ENCODE measurements around the gene CACHD1. TPM values are rescaled to one million over a fixed set of nuclear protein-coding genes. Genes with fewer than 3 reads are reported as not detected.

The CACHD1 gene
- polyA plus RNA-seq, 10 donors, result 11.0 to 17.7 (median 12.2) TPM

- DNase-seq, result peak in 1 of 3 donors; percentile 26
Observed at GRCh38 chr1:64654519-64655341, 184.8 kb downstream of the CACHD1 start.

- DNase-seq, result no peak
Observed at GRCh38 chr1:64655861-64656260, 185.9 kb downstream of the CACHD1 start.

- peak in 1 of 3 donors; percentile 37 for DNase-seq
Observed at GRCh38 chr1:64659478-64660138, 189.7 kb downstream of the CACHD1 start.

DNA sequence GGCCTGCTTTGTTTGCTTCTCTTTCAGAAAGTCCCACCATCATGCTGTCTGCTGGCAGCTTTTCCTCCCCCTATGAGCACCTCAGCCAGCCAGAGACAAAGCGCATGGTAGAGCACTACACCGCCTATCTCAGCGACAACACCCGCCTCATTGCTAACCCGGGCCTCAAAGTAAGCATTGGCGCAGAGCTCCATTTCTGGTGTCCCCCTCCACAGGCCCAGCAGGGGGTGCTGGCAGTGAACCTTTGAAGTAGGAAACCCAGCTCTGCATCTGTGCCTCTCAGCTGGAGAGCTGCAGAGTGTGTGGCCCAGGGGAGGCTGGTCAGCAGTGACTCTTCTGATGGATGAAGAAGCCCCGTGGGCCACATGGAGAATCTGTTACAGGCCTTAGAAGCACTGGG lies 193.7 kb downstream of the CACHD1 start:
- DNase-seq, result peak in 1 of 3 donors; percentile 30

GRCh38 chr1:64664299-64664698 lies 194.4 kb downstream of the CACHD1 start:
- peak in 1 of 3 donors; percentile 64 for DNase-seq

GRCh38 chr1:64669098-64669675 lies 199.3 kb downstream of the CACHD1 start:
- DNase-seq, result no peak

- peak in 1 of 3 donors; percentile 33 for DNase-seq
Observed at GRCh38 chr1:64675718-64676345, 205.9 kb downstream of the CACHD1 start.

DNA sequence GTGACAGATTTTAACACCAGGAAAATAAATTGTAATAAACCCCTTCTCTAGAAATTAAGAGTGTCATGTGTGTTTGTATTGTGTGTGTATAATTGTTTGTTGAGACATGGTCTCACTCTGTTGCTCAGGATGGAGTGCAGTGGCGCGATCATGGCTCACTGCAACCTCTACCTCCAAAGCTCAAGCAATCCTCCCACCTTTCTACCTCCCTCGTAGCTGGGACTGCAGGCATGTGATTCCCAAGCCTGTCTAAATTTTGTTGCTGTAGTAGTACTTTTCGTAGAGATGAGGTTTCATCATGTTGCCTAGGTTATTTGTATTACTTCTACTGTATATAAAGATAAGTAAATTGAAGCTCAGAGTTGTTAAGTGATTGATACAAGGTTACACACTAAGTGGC lies 206.5 kb downstream of the CACHD1 start:
- DNase-seq, result no peak

- no peak for DNase-seq
Observed at GRCh38 chr1:64677532-64677931, 207.6 kb downstream of the CACHD1 start.

GRCh38 chr1:64678366-64678765 lies 208.4 kb downstream of the CACHD1 start:
- DNase-seq, result no peak

DNA sequence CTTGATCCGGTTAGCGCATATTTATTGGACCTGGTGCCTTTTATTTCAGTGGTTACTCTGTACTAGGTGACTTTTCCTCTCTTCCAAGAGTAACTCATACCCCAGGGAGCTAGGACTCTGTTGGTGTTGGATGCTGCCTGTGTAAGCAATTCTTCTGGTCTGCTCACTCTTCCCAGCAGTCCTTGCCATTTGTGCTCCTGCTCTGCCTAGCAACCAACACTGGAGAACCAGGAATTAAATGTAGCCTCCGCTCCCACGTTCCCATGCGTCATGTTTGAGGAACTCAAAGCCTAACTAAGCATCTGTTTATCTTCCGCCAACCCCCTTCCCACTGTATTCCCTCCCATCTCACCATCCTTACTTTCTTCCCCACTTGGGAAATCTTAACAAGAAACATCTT lies 209.2 kb downstream of the CACHD1 start:
- no peak for DNase-seq

DNA sequence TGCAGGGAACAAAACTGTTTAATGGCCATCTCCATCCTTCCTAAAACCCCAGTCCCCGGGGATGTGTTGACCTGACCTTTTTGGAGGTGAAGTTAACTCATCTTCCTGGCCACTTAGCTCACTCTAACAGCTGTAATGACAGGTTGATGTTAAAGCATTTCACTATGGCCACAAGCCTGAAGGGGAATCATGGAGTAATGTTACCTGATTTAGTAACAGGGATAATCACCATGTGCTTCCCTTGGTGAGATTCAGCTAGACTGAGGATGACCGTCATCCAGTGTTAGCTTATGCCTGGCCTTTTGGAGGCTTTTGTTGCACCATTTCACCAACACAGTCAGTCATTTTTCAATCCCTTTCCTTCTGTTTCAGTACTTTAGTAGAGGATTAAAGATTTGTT lies 210.7 kb downstream of the CACHD1 start:
- DNase-seq, result peak in 1 of 3 donors; percentile 16

DNA sequence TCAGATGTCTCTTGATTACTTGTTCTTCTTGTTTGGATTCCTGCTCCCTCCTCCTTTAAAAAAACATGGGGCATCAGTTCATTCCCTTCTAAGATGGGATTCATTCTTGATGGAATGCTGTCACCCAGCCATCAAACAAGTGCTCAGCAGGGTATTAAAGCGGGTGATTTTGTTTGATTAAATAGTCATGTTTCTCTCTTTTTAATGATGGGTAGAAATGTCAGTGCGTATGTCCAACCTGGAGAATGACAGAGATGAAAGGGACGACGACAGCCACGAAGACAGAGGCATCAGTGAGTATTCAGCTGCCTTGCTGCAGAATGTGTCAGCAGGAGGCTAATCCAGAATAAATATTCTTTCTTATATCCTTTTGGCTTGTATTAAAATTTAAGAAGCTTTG lies 211.1 kb downstream of the CACHD1 start:
- no peak for DNase-seq

- DNase-seq, result no peak
Observed at GRCh38 chr1:64683419-64683818, 213.5 kb downstream of the CACHD1 start.

DNA sequence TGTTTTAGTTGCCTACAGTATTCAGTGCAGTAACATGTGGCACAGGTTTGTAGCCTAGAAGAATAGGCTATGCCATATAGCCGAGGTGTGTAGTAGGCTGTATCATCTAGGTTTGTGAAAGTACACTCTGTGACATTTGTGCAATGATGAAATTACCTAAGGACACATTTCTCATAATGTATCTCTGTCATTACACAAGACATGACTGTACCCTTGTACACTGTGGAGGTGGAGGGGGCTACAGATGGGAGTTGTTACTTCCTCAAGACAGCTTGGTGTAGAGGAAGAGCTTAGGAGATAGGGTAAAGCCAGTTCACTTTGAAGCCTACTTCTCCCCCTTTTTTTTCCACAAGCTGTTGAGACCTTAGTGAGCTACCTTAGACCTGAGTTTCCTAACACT lies 215.3 kb downstream of the CACHD1 start:
- no peak for DNase-seq

- no peak for DNase-seq
Observed at GRCh38 chr1:64685765-64686341, 215.9 kb downstream of the CACHD1 start.

DNA sequence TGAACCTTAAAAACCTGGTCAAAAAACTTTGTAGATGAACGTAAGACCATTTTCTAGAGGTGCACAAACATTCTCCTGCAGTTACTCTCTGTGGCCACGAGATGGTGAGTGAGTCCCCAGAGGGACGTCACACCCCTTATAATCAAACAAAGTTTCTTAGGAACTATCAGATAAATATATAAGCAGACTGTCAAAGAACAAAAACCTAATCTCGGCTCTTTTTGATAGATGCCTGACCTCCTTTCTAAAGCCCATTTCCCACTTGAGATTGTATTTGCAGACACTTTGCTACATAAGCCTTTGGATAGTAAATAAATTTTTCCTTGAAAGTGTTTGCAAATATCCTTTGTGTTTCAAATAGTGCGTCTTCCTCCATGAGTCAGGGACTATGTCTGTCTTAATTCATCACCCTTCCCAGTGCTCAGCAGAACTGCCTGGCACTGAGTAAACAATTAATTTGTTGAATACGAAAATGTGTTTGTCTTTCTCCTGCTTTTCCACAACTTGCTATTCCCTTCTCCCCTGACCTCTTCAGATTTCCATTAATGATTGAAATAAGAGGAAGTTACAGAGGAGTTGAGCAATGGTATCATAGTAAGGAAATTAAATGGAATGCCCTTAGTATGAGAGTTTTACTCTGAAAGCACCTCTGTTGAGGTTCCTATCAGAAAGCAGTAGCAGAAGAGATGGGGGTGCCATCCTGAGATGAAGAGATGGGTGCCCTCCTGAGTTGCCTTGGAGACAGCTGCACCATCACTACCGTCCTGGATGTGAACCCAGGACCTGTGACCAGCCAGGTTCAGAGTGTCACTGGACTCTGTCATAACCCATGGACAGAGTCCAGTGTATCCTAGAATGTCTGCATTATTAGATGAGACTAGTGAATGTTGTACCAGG lies 217.1 kb downstream of the CACHD1 start:
- DNase-seq, result peak; percentile 22 to 62 (median 41)

GRCh38 chr1:64687725-64688327 lies 217.9 kb downstream of the CACHD1 start:
- no peak for DNase-seq

DNA sequence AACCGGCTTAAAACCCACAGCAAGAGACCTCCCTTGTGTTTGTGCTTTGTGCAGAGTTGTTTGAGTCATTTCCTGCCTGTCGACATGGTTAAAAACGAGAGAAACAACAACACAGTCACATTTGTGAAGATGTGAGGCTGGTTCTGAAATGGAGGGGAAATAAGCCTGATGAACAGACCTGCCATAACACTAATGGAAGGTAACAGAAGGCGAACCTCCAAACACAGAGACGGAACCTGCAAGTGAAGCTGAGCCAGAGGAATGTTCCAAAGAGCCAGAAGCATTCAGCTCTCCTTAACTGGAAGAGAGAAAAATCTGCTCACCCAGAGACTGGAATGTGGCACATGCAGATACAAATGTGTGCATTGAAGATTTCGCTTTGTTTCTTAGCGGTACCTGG lies 221.7 kb downstream of the CACHD1 start:
- DNase-seq, result no peak

- no peak for DNase-seq
Observed at GRCh38 chr1:64692911-64693310, 223.0 kb downstream of the CACHD1 start.

GRCh38 chr1:64693406-64693805 lies 223.5 kb downstream of the CACHD1 start:
- no peak for DNase-seq
